Choroid plexus epithelial cell (primary cell): ENCODE measurements around the gene SETX.

ENCODE experiments used
- DNase-seq: peaks from one replicate; pipeline ENCODE4 v3.0.0-alpha.2; 2010; ENCODE audit warnings: low read depth
- H3K4me3 ChIP-seq: 2 replicates; pipeline ENCODE4 v1.5.1; 2011; ENCODE audit warnings: low read depth, mild to moderate bottlenecking, control low read depth, low read length, moderate library complexity
- TF ChIP-seq, protein P1 (sequence below): conservative IDR thresholded peaks from 2 replicates; pipeline ENCODE4 v1.5.1; 2011; ENCODE audit warnings: low read depth, mild to moderate bottlenecking, control low read depth, inconsistent platforms, low read length, moderate library complexity

SETX gene

DNA sequence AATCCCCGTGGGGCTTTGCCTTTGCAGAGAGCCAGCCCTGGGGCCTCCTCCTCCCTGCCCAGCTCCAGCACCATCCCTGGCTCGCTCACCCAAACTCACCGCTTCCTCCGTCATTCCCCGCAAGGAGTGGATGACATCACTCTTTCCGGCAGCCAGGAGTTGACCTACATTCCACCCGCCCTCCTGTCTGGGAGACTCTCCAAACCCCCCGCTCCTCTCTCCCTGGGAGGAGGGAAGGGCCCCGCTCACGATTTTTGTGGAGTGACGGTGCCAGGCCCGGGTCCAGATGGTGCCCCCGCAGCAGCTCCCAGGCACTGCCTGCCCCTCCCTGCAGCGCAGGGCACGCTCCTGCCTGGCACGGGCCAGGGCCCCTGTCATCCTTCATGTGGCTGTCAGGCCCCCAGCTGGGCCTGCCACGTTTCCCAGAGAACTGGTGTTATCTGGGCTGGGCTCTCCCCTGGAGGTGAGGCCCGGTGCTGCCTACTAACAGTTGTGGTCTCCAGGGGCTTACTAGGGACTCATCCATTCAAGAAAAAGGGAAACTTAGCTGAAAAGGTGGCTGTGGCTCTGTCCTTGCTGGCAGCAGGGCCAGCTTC, 140.7 kb downstream of the SETX start:
- H3K4me3 ChIP-seq = no peak overlapping the region
- peak; percentile 84 for DNase-seq
- TF ChIP-seq, protein P1, sequence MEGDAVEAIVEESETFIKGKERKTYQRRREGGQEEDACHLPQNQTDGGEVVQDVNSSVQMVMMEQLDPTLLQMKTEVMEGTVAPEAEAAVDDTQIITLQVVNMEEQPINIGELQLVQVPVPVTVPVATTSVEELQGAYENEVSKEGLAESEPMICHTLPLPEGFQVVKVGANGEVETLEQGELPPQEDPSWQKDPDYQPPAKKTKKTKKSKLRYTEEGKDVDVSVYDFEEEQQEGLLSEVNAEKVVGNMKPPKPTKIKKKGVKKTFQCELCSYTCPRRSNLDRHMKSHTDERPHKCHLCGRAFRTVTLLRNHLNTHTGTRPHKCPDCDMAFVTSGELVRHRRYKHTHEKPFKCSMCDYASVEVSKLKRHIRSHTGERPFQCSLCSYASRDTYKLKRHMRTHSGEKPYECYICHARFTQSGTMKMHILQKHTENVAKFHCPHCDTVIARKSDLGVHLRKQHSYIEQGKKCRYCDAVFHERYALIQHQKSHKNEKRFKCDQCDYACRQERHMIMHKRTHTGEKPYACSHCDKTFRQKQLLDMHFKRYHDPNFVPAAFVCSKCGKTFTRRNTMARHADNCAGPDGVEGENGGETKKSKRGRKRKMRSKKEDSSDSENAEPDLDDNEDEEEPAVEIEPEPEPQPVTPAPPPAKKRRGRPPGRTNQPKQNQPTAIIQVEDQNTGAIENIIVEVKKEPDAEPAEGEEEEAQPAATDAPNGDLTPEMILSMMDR = peak; percentile 26

GRCh38 chr9:132211570-132211969, 143.2 kb downstream of the SETX start:
- TF ChIP-seq, protein P1 = no peak
- no peak overlapping the region for H3K4me3 ChIP-seq
- no peak for DNase-seq
